Loucy (cell line): ENCODE results near the gene IQGAP3.

Source experiments
- H2AFZ ChIP-seq: fragments of 200-600 bp; sonication (generic); 2 replicates; pipeline ENCODE4 v1.6.0; 2016; ENCODE audit warnings: antibody characterized with exemption, mild to moderate bottlenecking, low read length, moderate library complexity
- H3F3A ChIP-seq: fragments of 200-600 bp; 2 replicates; pipeline ENCODE4 v1.6.0; 2016; ENCODE audit warnings: antibody characterized with exemption, low read depth, mild to moderate bottlenecking
- H3K27me3 ChIP-seq: fragments of 200-600 bp; sonication (generic); 2 replicates; pipeline ENCODE4 v1.6.1; 2014; ENCODE audit warnings: low read length, mild to moderate bottlenecking; ENCODE audit not compliant: insufficient read depth, poor library complexity, severe bottlenecking
- H3K36me3 ChIP-seq: fragments of 200-600 bp; sonication (generic); 2 replicates; pipeline ENCODE4 v1.6.1; 2016; ENCODE audit warnings: low read length; ENCODE audit not compliant: insufficient read depth
- H3K4me1 ChIP-seq: fragments of 200-600 bp; sonication (generic); 2 replicates; pipeline ENCODE4 v1.5.1; 2014; ENCODE audit warnings: low read length, mild to moderate bottlenecking; ENCODE audit not compliant: insufficient read depth, poor library complexity, severe bottlenecking
- H3K4me2 ChIP-seq: fragments of 200-600 bp; sonication (generic); 2 replicates; pipeline ENCODE4 v1.6.0; 2014; ENCODE audit warnings: antibody characterized with exemption, low read length, low read depth, mild to moderate bottlenecking; ENCODE audit not compliant: poor library complexity, severe bottlenecking
- H3K4me3 ChIP-seq: fragments of 200-600 bp; sonication (generic); 2 replicates; pipeline ENCODE4 v1.5.1; 2014; ENCODE audit warnings: low read length, mild to moderate bottlenecking, mixed read lengths; ENCODE audit not compliant: poor library complexity, severe bottlenecking
- H3K79me2 ChIP-seq: fragments of 200-600 bp; sonication (generic); 2 replicates; pipeline ENCODE4 v1.6.1; 2014; ENCODE audit warnings: low read length; ENCODE audit not compliant: insufficient read depth
- H3K9ac ChIP-seq: fragments of 200-600 bp; sonication (generic); 2 replicates; pipeline ENCODE4 v1.6.0; 2014; ENCODE audit warnings: mild to moderate bottlenecking, low read depth, low read length, moderate library complexity; ENCODE audit not compliant: poor library complexity, severe bottlenecking
- H3K9me2 ChIP-seq: fragments of 200-600 bp; sonication (generic); replicated peaks from 2 replicates; pipeline ENCODE4 v1.6.1; 2016; ENCODE audit warnings: low read depth, low read length, mixed read lengths
- H3K9me3 ChIP-seq: fragments of 200-600 bp; sonication (generic); 2 replicates; pipeline ENCODE4 v1.6.1; 2014; ENCODE audit warnings: mild to moderate bottlenecking, antibody characterized with exemption, low read length, low read depth; ENCODE audit not compliant: insufficient read depth
- H4K20me1 ChIP-seq: fragments of 200-600 bp; sonication (generic); 2 replicates; pipeline ENCODE4 v1.6.0; 2014; ENCODE audit warnings: antibody characterized with exemption, low read length, mild to moderate bottlenecking; ENCODE audit not compliant: insufficient read depth, poor library complexity, severe bottlenecking
- CTCF ChIP-seq: fragments of 200-600 bp; sonication (generic); conservative IDR thresholded peaks from 2 replicates; pipeline ENCODE4 v1.5.1; 2014; ENCODE audit warnings: mild to moderate bottlenecking, antibody characterized with exemption, low read length
- EZH2phosphoT487 ChIP-seq: fragments of 200-600 bp; IDR thresholded peaks from 2 replicates; pipeline ENCODE4 v1.6.1; 2018; ENCODE audit warnings: antibody characterized with exemption, mild to moderate bottlenecking, moderate library complexity, borderline replicate concordance

IQGAP3 gene

DNA sequence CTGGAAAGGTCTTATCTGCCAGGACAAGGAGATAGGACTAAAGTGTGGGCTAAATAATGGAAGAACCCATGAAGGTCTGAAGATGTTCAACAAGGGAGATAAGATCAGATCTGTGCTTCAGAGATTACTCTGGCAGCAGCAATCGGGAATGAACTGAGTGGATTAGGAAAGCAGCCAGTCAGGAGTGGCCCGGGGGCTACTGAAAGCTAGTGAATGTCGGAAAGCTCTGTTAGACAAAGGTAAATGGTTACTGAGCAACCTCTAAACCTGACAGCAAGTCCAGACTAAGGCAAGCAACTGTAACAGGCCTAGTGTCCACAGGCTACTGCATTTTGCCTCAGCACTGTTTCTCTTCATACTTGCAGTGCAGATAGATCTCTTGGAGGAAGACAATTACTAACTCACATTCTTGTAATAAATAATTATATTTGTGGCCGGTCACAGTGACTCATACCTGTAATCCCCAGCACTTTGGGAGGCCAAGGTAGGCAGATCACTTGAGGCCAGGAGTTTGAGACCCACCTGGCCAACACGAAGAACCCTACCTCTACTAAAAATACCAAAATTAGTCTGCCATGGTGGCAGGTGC, 12.5 kb downstream of the IQGAP3 start:
- H3K4me2 ChIP-seq, result no peak overlapping the region

GRCh38 chr1:156559086-156559796, 13.1 kb downstream of the IQGAP3 start:
- H3F3A ChIP-seq, result no peaks in the 10 kb centered on the region
- H3K9me2 ChIP-seq, result no peaks in the 10 kb centered on the region
- H3K79me2 ChIP-seq, result no peaks in the 10 kb centered on the region
- no peaks in the 10 kb centered on the region for H3K9me3 ChIP-seq
- no peaks in the 10 kb centered on the region for H3K4me1 ChIP-seq
- H3K36me3 ChIP-seq, result peaks cover 8% of the 10 kb centered on the region; the same call in 1 of the 2 replicates
- no peak overlapping the region for H2AFZ ChIP-seq
- H3K9ac ChIP-seq, result no peak overlapping the region
- H3K27me3 ChIP-seq, result no peaks in the 10 kb centered on the region
- no peaks in the 10 kb centered on the region for H4K20me1 ChIP-seq
- no peak overlapping the region for H3K4me2 ChIP-seq
- H3K4me3 ChIP-seq, result no peak overlapping the region
- no peak for TF ChIP-seq CTCF
- no peak for TF ChIP-seq EZH2phosphoT487

More for the DNA sequence above, 12.5 kb downstream of the IQGAP3 start:
- Histone ChIP-seq H3K9me3 (no peaks in the 10 kb centered on the region), H3K36me3 (peaks cover 9% of the 10 kb centered on the region; the same call in 1 of the 2 replicates), H3K9me2 (no peaks in the 10 kb centered on the region), H4K20me1 (no peaks in the 10 kb centered on the region), H2AFZ (no peak overlapping the region), H3K4me3 (no peak overlapping the region), H3K27me3 (no peaks in the 10 kb centered on the region), H3F3A (no peaks in the 10 kb centered on the region), H3K9ac (no peak overlapping the region), H3K79me2 (no peaks in the 10 kb centered on the region), H3K4me1 (no peaks in the 10 kb centered on the region)
- TF ChIP-seq CTCF, result no peak
- TF ChIP-seq EZH2phosphoT487, result no peak

DNA sequence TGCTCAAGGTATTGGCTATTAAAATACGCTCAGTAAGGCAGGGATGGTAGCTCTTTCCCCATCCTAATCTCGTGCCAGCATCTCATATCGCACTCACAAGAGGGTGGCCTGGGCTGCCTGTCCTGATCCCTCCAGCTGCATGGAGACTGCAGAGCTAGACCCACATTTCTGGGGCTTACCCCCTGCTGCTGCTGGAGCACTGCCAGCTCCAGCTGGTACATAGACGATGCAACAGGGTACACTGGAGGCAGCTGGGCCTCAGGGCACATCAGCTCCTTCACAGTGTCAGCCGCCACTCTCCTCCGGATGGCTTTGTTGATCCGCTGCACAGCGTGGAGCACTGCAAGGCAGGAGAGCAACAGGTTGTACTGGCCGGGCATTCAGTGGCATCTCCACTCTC, 16.0 kb downstream of the IQGAP3 start:
- H3K9ac ChIP-seq, result no peak overlapping the region

More for the DNA sequence above, 16.0 kb downstream of the IQGAP3 start:
- no peaks in the 10 kb centered on the region for H3F3A ChIP-seq
- H3K27me3 ChIP-seq, result no peaks in the 10 kb centered on the region
- H3K36me3 ChIP-seq, result peaks cover 6% of the 10 kb centered on the region; the same call in 1 of the 2 replicates
- no peaks in the 10 kb centered on the region for H4K20me1 ChIP-seq
- H3K9me2 ChIP-seq, result no peaks in the 10 kb centered on the region
- TF ChIP-seq EZH2phosphoT487 (no peak), CTCF (no peak)
- no peaks in the 10 kb centered on the region for H3K79me2 ChIP-seq
- H3K9me3 ChIP-seq, result no peaks in the 10 kb centered on the region
- H3K4me3 ChIP-seq, result no peak overlapping the region
- no peaks in the 10 kb centered on the region for H3K4me1 ChIP-seq
- H3K4me2 ChIP-seq, result no peak overlapping the region
- H2AFZ ChIP-seq, result no peak overlapping the region
